Uterus (tissue), 2 donors: ENCODE results near the gene DRD4.

ENCODE experiments used
- POLR2A ChIP-seq, 2 donors: fragments of 450-650 bp; IDR thresholded peaks; one replicate each; pipeline ENCODE4 v1.6.1; 2016; ENCODE audit warnings: antibody characterized with exemption in 2 of 2, mild to moderate bottlenecking in 1 of 2, moderate library complexity in 1 of 2
- TF ChIP-seq, protein P1 (sequence below), 4 experiments: fragments of 200-600 bp in 2 of 4; fragments of 450-650 bp in 2 of 4; sonication (generic) in 2 of 4; IDR thresholded peaks; one replicate each; pipeline ENCODE4 v1.5.1; 2016 to 2019; ENCODE audit warnings: antibody characterized with exemption in 4 of 4, mild to moderate bottlenecking in 2 of 4, moderate library complexity in 1 of 4

DNA sequence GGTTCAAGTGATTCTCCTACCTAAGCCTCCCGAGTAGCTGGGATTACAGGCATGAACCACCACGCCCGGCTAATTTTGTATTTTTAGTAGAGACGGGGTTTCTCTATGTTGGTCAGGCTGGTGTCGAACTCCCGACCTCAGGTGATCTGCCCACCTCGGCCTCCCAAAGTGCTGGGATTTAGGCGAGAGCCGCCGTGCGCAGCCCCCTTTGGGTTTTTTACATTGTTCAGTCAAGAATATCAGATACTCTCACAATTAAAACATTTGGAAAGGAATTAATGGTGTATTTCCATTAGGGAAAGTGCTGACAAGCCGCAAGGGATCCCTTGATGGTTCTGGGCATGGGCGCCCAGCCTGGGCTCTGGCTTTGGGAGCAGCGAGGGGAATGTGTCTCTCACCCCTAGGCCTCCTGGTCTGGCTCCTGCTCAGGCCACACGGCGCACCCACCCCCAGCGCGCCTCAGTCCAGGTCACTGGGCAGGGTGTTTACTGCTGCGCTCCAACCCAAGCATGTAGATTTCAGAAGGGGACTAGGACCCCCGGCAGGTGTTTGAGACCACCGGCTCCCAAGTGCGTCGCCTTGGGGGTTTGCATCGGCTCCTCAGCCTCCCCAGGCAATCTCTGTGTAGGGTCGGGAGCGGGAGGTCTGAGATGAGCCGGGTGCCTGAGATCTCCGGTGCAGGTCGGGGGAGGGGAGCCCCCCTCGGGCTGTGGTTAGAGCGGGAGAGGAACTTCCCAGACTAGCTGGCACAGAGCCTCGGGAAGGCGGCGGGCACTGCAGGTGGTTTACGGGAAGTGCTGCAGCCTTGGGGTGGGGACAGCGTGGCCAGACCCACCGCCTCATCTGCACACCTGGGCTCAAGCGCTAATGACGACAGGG, 20.5 kb upstream of the DRD4 start:
- TF ChIP-seq, protein P1, sequence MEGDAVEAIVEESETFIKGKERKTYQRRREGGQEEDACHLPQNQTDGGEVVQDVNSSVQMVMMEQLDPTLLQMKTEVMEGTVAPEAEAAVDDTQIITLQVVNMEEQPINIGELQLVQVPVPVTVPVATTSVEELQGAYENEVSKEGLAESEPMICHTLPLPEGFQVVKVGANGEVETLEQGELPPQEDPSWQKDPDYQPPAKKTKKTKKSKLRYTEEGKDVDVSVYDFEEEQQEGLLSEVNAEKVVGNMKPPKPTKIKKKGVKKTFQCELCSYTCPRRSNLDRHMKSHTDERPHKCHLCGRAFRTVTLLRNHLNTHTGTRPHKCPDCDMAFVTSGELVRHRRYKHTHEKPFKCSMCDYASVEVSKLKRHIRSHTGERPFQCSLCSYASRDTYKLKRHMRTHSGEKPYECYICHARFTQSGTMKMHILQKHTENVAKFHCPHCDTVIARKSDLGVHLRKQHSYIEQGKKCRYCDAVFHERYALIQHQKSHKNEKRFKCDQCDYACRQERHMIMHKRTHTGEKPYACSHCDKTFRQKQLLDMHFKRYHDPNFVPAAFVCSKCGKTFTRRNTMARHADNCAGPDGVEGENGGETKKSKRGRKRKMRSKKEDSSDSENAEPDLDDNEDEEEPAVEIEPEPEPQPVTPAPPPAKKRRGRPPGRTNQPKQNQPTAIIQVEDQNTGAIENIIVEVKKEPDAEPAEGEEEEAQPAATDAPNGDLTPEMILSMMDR (IDR thresholded peaks at IDR 0.05): no peak
- no peak for TF ChIP-seq POLR2A (IDR thresholded peaks at IDR 0.05)
